ENCODE measurements around the gene MORC2. TPM values are rescaled to one million over a fixed set of nuclear protein-coding genes. Genes with fewer than 3 reads are reported as not detected.

Gene MORC2
- total and polyA plus RNA-seq, 4 experiments from 2014 or later, result 9.5 to 46.3 (median 33.3) TPM

DNA sequence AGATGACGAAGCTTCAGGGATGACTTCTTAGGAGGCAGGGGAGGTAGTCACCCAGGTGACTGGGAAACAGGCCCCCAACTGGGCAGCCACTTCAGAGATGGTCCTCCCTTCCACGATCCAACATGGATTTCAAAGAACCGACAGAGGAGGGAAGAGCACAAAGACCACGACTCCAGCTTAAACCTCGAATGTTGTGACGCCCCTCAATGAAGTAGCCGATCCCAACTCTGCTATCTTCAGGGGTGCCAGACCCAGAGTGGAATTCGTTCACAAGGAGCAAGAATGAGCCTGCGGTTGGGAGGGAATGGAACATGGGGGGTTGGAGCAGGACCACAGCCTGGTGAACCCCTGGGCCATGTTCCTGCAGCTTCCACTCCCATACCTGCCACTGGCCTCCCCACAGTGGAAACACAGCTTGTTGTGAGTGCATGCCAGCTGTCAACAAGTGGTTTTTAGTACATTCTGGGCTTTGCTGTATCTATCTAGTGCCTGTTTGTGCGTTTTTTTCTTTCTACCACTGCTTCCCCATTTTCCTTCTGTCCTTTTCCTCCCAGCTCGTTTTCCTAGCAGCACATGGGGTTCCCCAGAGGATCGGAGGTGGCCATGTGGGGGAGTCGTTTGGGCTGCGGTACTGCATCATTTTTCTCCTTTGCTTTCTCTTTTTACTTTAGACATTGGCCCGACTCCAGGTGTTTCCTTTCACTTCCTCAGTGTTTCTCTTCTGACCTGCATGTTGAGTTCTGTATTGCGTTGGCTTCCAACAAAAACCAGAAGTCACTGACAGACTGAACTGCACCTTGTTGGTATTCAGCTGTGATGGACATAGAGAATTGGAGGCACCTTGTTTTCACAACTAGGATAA lies 65.8 kb downstream of the MORC2 start:
- CTCF ChIA-PET (ENCODE audit: partially characterized antibody), result interaction anchor here (1.3 kb wide), 1 partner anchor 17 kb away, joined by 4 read pairs; no protein-coding TSS in a partner anchor
- Mint-ChIP-seq H3K27ac (no peak overlapping the region), H3K4me3 (peak overlapping the region in 2 of 8 donors; percentile 11 to 40), H3K9me3 (peaks cover 0 to 15% (median 7%) of the 10 kb centered on the region in 8 donors), H3K4me1 (peaks cover 3 to 5% (median 4%) of the 10 kb centered on the region in 4 donors), H3K27me3 (no peaks in the 10 kb centered on the region), H3K36me3 (peaks cover 36 to 38% of the 10 kb centered on the region in 2 donors)
- H3K9me3 ChIP-seq (ENCODE audit: control insufficient read depth in 1 of 2, low read length in 2 of 2), result no peaks in the 10 kb centered on the region
- H3K27ac ChIP-seq (ENCODE audit: low read depth, low read length), result no peak overlapping the region
- H3K4me1 ChIP-seq (ENCODE audit: insufficient read depth, low read length), result no peaks in the 10 kb centered on the region
- POLR2A ChIA-PET (ENCODE audit: partially characterized antibody), result no interaction called here
- no peak overlapping the region for H3K4me3 ChIP-seq (ENCODE audit: low read length in 2 of 2)
- intact Hi-C loops (cut with micrococcal nuclease), result no loop called here
- no peak for DNase-seq
- H3K36me3 ChIP-seq (ENCODE audit: insufficient read depth, low read length), result no peaks in the 10 kb centered on the region
- no peaks in the 10 kb centered on the region for H3K27me3 ChIP-seq (ENCODE audit: insufficient read depth, low read length)

DNA sequence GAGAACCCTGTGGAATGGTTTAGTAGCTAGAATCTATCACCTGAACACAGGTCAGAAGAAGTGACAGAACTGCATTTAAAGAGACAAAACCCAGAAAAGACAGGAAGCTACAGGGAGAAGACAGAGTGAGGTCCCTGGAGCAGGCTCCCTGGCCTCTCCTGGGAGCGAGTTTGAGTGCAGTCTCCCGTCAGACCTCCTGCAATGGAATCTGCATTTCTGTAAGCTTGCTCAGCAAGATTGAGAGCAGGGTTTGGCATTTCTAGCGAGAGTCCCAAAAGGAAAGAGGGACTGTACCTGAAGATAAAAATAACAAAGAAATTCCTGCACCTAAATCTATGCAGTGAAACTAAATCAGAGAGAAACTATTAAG lies 74.2 kb downstream of the MORC2 start:
- peaks cover 24% of the 10 kb centered on the region for H3K4me1 ChIP-seq (ENCODE audit: insufficient read depth, low read length)
- Mint-ChIP-seq H3K27ac (peak overlapping the region; percentile 47 to 92 (median 91)), H3K9me3 (peaks cover 0 to 9% (median 4%) of the 10 kb centered on the region in 8 donors), H3K4me1 (peaks cover 15 to 39% (median 27%) of the 10 kb centered on the region in 4 donors), H3K36me3 (peaks cover 7 to 14% of the 10 kb centered on the region in 2 donors), H3K4me3 (peak overlapping the region; percentile 57 to 85 (median 82)), H3K27me3 (no peaks in the 10 kb centered on the region)
- peak overlapping the region; percentile 16 for H3K27ac ChIP-seq (ENCODE audit: low read depth, low read length)
- ChIA-PET POLR2A (ENCODE audit: partially characterized antibody) (interaction anchor here (0.8 kb wide), 1 partner anchor 46 kb away, joined by 3 read pairs; no protein-coding TSS in a partner anchor), CTCF (ENCODE audit: partially characterized antibody) (interaction anchor here (1.4 kb wide), 1 partner anchor 25 kb away, joined by 9 read pairs; no protein-coding TSS in a partner anchor)
- no peak overlapping the region for H3K4me3 ChIP-seq (ENCODE audit: low read length in 2 of 2)
- DNase-seq, result no peak
- intact Hi-C loops (cut with micrococcal nuclease), result no loop called here
- no peaks in the 10 kb centered on the region for H3K36me3 ChIP-seq (ENCODE audit: insufficient read depth, low read length)
- H3K27me3 ChIP-seq (ENCODE audit: insufficient read depth, low read length), result no peaks in the 10 kb centered on the region
- no peaks in the 10 kb centered on the region for H3K9me3 ChIP-seq (ENCODE audit: control insufficient read depth in 1 of 2, low read length in 2 of 2)

- H3K27me3 ChIP-seq (ENCODE audit: insufficient read depth, low read length), result no peaks in the 10 kb centered on the region
- intact Hi-C loops (cut with micrococcal nuclease), result no loop called here
- H3K36me3 ChIP-seq (ENCODE audit: insufficient read depth, low read length), result no peaks in the 10 kb centered on the region
- peaks cover 0 to 6% (median 1%) of the 10 kb centered on the region in 8 donors for H3K9me3 Mint-ChIP-seq
- H3K36me3 Mint-ChIP-seq, result peaks cover 9 to 11% of the 10 kb centered on the region in 2 donors
- H3K4me3 ChIP-seq (ENCODE audit: low read length in 2 of 2), result no peak overlapping the region
- ChIA-PET CTCF (ENCODE audit: partially characterized antibody) (interaction anchor here (1.3 to 1.4 kb wide), 2 partner anchors 26 to 259 kb away, joined by 5 to 9 read pairs; no protein-coding TSS in a partner anchor), POLR2A (ENCODE audit: partially characterized antibody) (interaction anchor here (0.5 to 0.8 kb wide), 2 partner anchors 47 to 243 kb away, joined by 3 to 4 read pairs; no protein-coding TSS in a partner anchor)
- peak overlapping the region; percentile 47 to 92 (median 91) for H3K27ac Mint-ChIP-seq
- DNase-seq, result peak in 3 of 5 donors; percentile 4 to 7 (median 6)
- peak overlapping the region; percentile 16 for H3K27ac ChIP-seq (ENCODE audit: low read depth, low read length)
- H3K27me3 Mint-ChIP-seq, result no peaks in the 10 kb centered on the region
- H3K4me1 Mint-ChIP-seq, result peaks cover 15 to 39% (median 27%) of the 10 kb centered on the region in 4 donors
- H3K9me3 ChIP-seq (ENCODE audit: control insufficient read depth in 1 of 2, low read length in 2 of 2), result no peaks in the 10 kb centered on the region
- peak overlapping the region; percentile 57 to 85 (median 82) for H3K4me3 Mint-ChIP-seq
- peaks cover 24% of the 10 kb centered on the region for H3K4me1 ChIP-seq (ENCODE audit: insufficient read depth, low read length)
These were observed 74.9 kb downstream of the MORC2 start for GRCh38 chr22:30893434-30894370.

GRCh38 chr22:30892731-30893221 lies 75.8 kb downstream of the MORC2 start:
- intact Hi-C loops (cut with micrococcal nuclease), result no loop called here
- DNase-seq, result no peak
- peaks cover 7 to 10% of the 10 kb centered on the region in 2 donors for H3K36me3 Mint-ChIP-seq
- ChIA-PET POLR2A (ENCODE audit: partially characterized antibody) (interaction anchor here (0.5 kb wide), 1 partner anchor 242 kb away, joined by 4 read pairs; no protein-coding TSS in a partner anchor), CTCF (ENCODE audit: partially characterized antibody) (interaction anchor here (1.3 to 3.4 kb wide), 2 partner anchors 258 kb away, joined by 5 to 25 read pairs; partner anchors contain the start of gene SLC35E4)
- Histone ChIP-seq H3K9me3 (ENCODE audit: control insufficient read depth in 1 of 2, low read length in 2 of 2) (no peaks in the 10 kb centered on the region), H3K4me1 (ENCODE audit: insufficient read depth, low read length) (peaks cover 24% of the 10 kb centered on the region), H3K36me3 (ENCODE audit: insufficient read depth, low read length) (no peaks in the 10 kb centered on the region), H3K4me3 (ENCODE audit: low read length in 2 of 2) (no peak overlapping the region), H3K27me3 (ENCODE audit: insufficient read depth, low read length) (no peaks in the 10 kb centered on the region), H3K27ac (ENCODE audit: low read depth, low read length) (no peak overlapping the region)
- no peaks in the 10 kb centered on the region for H3K9me3 Mint-ChIP-seq
- H3K4me3 Mint-ChIP-seq, result no peak overlapping the region
- no peaks in the 10 kb centered on the region for H3K27me3 Mint-ChIP-seq
- H3K27ac Mint-ChIP-seq, result peak overlapping the region in 2 of 7 donors; percentile 6 to 84
- H3K4me1 Mint-ChIP-seq, result peaks cover 15 to 39% (median 27%) of the 10 kb centered on the region in 4 donors

DNA sequence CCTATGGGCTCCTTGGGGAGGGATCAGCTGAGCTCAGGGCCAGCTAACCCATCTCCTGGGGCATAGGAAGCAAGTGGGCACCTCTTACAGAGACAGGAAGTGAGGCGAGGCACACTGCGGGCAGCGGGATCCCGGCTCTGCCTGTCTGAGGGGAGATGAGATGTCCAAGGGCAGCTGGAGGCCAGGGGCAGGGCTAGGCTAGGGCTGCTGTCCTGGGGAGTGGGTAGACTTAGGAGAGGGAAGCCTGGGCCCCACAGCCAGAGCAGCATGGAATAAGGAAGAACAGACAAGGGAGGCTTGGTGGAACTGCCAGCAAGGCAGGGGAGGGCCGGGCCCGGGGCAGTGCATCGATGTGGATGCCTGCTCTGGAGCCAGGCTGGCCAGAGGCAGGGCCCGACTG lies 76.3 kb downstream of the MORC2 start:
- H3K9me3 ChIP-seq (ENCODE audit: control insufficient read depth in 1 of 2, low read length in 2 of 2), result no peaks in the 10 kb centered on the region
- CTCF ChIA-PET (ENCODE audit: partially characterized antibody), result interaction anchor here (3.4 kb wide), 1 partner anchor 258 kb away, joined by 25 read pairs; the partner anchor contains the start of gene SLC35E4
- H3K4me3 Mint-ChIP-seq, result peak overlapping the region in 2 of 8 donors; percentile 36 to 65
- no peak for DNase-seq
- intact Hi-C loops (cut with micrococcal nuclease), result no loop called here
- H3K36me3 ChIP-seq (ENCODE audit: insufficient read depth, low read length), result no peaks in the 10 kb centered on the region
- H3K4me1 ChIP-seq (ENCODE audit: insufficient read depth, low read length), result peaks cover 24% of the 10 kb centered on the region
- H3K4me1 Mint-ChIP-seq, result peaks cover 15 to 39% (median 27%) of the 10 kb centered on the region in 4 donors
- POLR2A ChIA-PET (ENCODE audit: partially characterized antibody), result no interaction called here
- H3K27ac Mint-ChIP-seq, result peak overlapping the region in 2 of 7 donors; percentile 57 to 85
- H3K4me3 ChIP-seq (ENCODE audit: low read length in 2 of 2), result no peak overlapping the region
- H3K27me3 ChIP-seq (ENCODE audit: insufficient read depth, low read length), result no peaks in the 10 kb centered on the region
- no peak overlapping the region for H3K27ac ChIP-seq (ENCODE audit: low read depth, low read length)
- H3K36me3 Mint-ChIP-seq, result peaks cover 6 to 10% of the 10 kb centered on the region in 2 donors
- no peaks in the 10 kb centered on the region for H3K27me3 Mint-ChIP-seq
- no peaks in the 10 kb centered on the region for H3K9me3 Mint-ChIP-seq

DNA sequence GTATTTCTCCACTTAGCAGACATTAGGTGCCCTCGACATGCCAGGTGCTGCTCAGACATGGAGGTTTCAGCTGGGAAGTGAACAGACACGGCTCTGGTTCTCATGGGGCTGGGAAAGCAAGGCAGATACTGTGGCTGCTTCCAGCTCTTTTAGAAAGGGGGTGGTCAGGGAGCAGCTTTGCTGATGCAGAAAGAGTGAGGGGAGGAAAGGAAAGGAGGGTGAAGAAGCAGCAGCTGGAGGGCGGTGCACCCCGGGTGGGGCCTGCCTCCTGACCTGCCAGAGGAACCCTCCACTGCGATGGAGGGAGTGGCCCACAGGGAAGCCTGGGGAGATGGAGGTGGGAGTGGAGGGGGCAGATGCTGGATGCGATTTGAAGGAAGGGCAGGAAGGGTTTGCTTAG lies 76.8 kb downstream of the MORC2 start:
- Mint-ChIP-seq H3K4me3 (peak overlapping the region in 2 of 8 donors; percentile 43 to 53), H3K4me1 (peaks cover 15 to 39% (median 27%) of the 10 kb centered on the region in 4 donors), H3K27ac (peak overlapping the region in 5 of 7 donors; percentile 11 to 87 (median 57)), H3K27me3 (no peaks in the 10 kb centered on the region), H3K9me3 (no peaks in the 10 kb centered on the region), H3K36me3 (peaks cover 6 to 9% of the 10 kb centered on the region in 2 donors)
- no peak for DNase-seq
- ChIA-PET CTCF (ENCODE audit: partially characterized antibody) (interaction anchor here (1.0 to 3.4 kb wide), 2 partner anchors 28 to 257 kb away, joined by 3 to 25 read pairs; partner anchors contain the start of gene SLC35E4), POLR2A (ENCODE audit: partially characterized antibody) (no interaction called here)
- Histone ChIP-seq H3K9me3 (ENCODE audit: control insufficient read depth in 1 of 2, low read length in 2 of 2) (no peaks in the 10 kb centered on the region), H3K36me3 (ENCODE audit: insufficient read depth, low read length) (no peaks in the 10 kb centered on the region), H3K27me3 (ENCODE audit: insufficient read depth, low read length) (no peaks in the 10 kb centered on the region), H3K27ac (ENCODE audit: low read depth, low read length) (no peak overlapping the region), H3K4me1 (ENCODE audit: insufficient read depth, low read length) (peaks cover 24% of the 10 kb centered on the region), H3K4me3 (ENCODE audit: low read length in 2 of 2) (no peak overlapping the region)
- intact Hi-C loops (cut with micrococcal nuclease), result no loop called here
